ENCODE measurements around the gene ITPR3.

DNA sequence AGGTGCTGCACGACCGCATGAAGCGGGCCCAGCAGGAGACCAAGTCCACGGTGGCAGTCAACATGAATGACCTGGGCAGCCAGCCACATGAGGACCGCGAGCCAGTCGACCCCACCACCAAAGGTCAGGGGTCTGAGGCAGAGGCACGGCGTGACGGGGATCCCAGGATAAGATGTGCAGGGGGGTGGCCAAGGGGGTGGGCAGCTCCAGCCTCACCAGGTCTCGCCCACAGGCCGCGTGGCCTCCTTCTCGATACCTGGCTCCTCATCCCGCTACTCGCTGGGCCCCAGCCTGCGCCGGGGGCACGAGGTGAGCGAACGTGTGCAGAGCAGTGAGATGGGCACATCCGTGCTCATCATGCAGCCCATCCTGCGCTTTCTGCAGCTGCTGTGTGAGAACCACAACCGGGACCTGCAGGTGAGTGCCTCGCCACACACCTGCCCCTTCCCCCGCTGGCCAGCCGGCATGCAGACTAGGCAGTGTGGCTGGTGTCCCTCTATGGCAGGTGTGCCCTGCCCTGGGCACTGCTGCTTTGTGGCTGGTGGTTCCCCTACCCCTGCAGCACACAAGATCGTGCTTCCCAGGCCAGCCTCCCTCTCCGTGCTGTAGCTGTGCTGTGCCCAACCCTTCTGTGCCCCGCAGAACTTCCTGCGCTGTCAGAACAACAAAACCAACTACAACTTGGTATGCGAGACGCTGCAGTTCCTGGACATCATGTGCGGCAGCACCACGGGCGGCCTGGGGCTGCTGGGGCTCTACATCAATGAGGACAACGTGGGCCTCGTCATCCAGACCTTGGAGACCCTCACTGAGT, 64.5 kb downstream of the ITPR3 start:
- TF ChIP-seq LEF1 (IDR thresholded peaks at IDR 0.05; ENCODE audit: borderline replicate concordance), result no peak
- no peak for TF ChIP-seq SUZ12 (IDR thresholded peaks at IDR 0.05)
- no peak for TF ChIP-seq SP1 (IDR thresholded peaks at IDR 0.05)
- no peak for TF ChIP-seq FOXA1 (IDR thresholded peaks at IDR 0.05)

Data from HEK293T (cell line).